ENCODE data around the gene FAM221B. TPM values are rescaled to one million over a fixed set of nuclear protein-coding genes. Genes with fewer than 3 reads are reported as not detected.

The FAM221B gene
- total and polyA plus RNA-seq, 2 of the 4 experiments (the other 2 are of a cell fraction), result not detected

GRCh38 chr9:35790025-35790384, 38.5 kb downstream of the FAM221B start:
- no peak overlapping the region for H3K14ac ChIP-seq (replicated peaks; ENCODE audit: low read depth, low read length)
- no peak overlapping the region for H3K4me3 ChIP-seq (ENCODE audit: insufficient read depth, low read depth, low read length)
- H3K4me2 ChIP-seq (ENCODE audit: low read depth, low read length), result no peak overlapping the region
- H4K8ac ChIP-seq (ENCODE audit: low read depth in 2 of 2, low read length in 2 of 2), result no peak overlapping the region
- POLR2A ChIA-PET (ENCODE audit: unreplicated experiment), result interaction anchor here (0.8 kb wide), 1 partner anchor 92 kb away, joined by 3 read pairs; no protein-coding TSS in a partner anchor
- CTCF ChIA-PET, result interaction anchor here (0.6 to 2.1 kb wide), 23 partner anchors 13 to 240 kb away, joined by 3 to 25 read pairs (median 3); partner anchors contain the start of genes OR13J1 and SPAG8
- no peaks in the 10 kb centered on the region for H3K36me3 ChIP-seq (ENCODE audit: control insufficient read depth, insufficient read depth, low read length)
- no peak overlapping the region for H2BK5ac ChIP-seq (ENCODE audit: low read depth, low read length, poor library complexity, severe bottlenecking)
- no peak for ATAC-seq (ENCODE audit: low read depth)
- no CpG with 5 or more reads among the region's 4 CpGs for WGBS, 2 experiments (ENCODE audit: extremely low coverage in 2 of 2, insufficient read length in 1 of 2)
- intact Hi-C loops (cut with micrococcal nuclease) (loop anchor here (1.0 to 2.0 kb wide), 5 partner anchors 23 to 155 kb away; partner anchors contain the start of gene SPAG8), in situ Hi-C loops (cut with MboI; ENCODE audit: low sequenced_read_pairs) (no loop called here), dilution Hi-C loops (cut with HindIII; ENCODE audit: low sequenced_read_pairs, unreplicated experiment) (no loop called here)
- no peak overlapping the region for H3K4ac ChIP-seq (ENCODE audit: low read depth, low read length)
- no TSS peak for BruUV-seq (replicated peaks)
- H2BK120ac ChIP-seq (ENCODE audit: low read depth, low read length), result no peak overlapping the region
- no peak overlapping the region for H4K91ac ChIP-seq (ENCODE audit: insufficient read depth, low read depth, low read length)
- DNase-seq, result no peak
- H3K9me3 ChIP-seq (ENCODE audit: control insufficient read depth, insufficient read depth, low read length), result no peaks in the 10 kb centered on the region
- H3K56ac ChIP-seq (ENCODE audit: extremely low read depth, insufficient read depth, low read length), result no peak overlapping the region
- peaks cover 21 to 34% of the 10 kb centered on the region in 2 experiments for H3K79me1 ChIP-seq (ENCODE audit: low read depth in 1 of 2, low read length in 2 of 2)
- H3K27ac ChIP-seq (ENCODE audit: insufficient read depth, low read length), result no peak overlapping the region
- no peak overlapping the region for H2BK15ac ChIP-seq (ENCODE audit: low read depth, low read length)
- H3K4me1 ChIP-seq (ENCODE audit: control insufficient read depth, insufficient read depth, low read length), result peaks cover 27% of the 10 kb centered on the region
- no peak overlapping the region for H3K18ac ChIP-seq (ENCODE audit: low read depth, low read length)
- H3K9me1 ChIP-seq (ENCODE audit: insufficient read depth, low read length), result peaks cover 24% of the 10 kb centered on the region
- no peak overlapping the region for H2AK9ac ChIP-seq (replicated peaks; ENCODE audit: low read depth, low read length, poor library complexity)
- peaks cover 10% of the 10 kb centered on the region for H3K27me3 ChIP-seq (ENCODE audit: control insufficient read depth, insufficient read depth, low read length)
- no peak overlapping the region for H4K5ac ChIP-seq (ENCODE audit: low read depth, low read length)
- H3K9ac ChIP-seq (ENCODE audit: low read depth, low read length), result no peak overlapping the region
- no peak overlapping the region for H2BK20ac ChIP-seq (ENCODE audit: low read depth, low read length)
- H2AFZ ChIP-seq (replicated peaks; ENCODE audit: low read length, poor library complexity), result peak overlapping the region; percentile 93
- no peaks in the 10 kb centered on the region for H4K20me1 ChIP-seq (ENCODE audit: insufficient read depth, low read length)
- TF ChIP-seq MAFK (IDR thresholded peaks at IDR 0.05; ENCODE audit: low read depth, low read length) (no peak), MAZ (IDR thresholded peaks at IDR 0.05; ENCODE audit: borderline replicate concordance, low read depth, low read length) (no peak), RAD21 (IDR thresholded peaks at IDR 0.05; ENCODE audit: low read length) (no peak), USF2 (IDR thresholded peaks at IDR 0.05; ENCODE audit: low read depth, low read length) (no peak), FOS (IDR thresholded peaks at IDR 0.05; ENCODE audit: low read depth, low read length) (no peak), POLR2A (IDR thresholded peaks at IDR 0.05; ENCODE audit: low read depth, low read length) (no peak), RCOR1 (IDR thresholded peaks at IDR 0.05; ENCODE audit: insufficient replicate concordance, low read length) (no peak), RFX5 (IDR thresholded peaks at IDR 0.05; ENCODE audit: low read depth, low read length) (no peak), MXI1 (IDR thresholded peaks at IDR 0.05; ENCODE audit: borderline replicate concordance, low read depth, low read length) (no peak), CHD1 (IDR thresholded peaks at IDR 0.05; ENCODE audit: low read depth, low read length) (no peak), SMC3 (IDR thresholded peaks at IDR 0.05; ENCODE audit: low read depth, low read length) (no peak), NFE2L2 (IDR thresholded peaks at IDR 0.05; ENCODE audit: low read depth, low read length) (no peak), BHLHE40 (IDR thresholded peaks at IDR 0.05; ENCODE audit: low read depth, low read length) (no peak), CTCF (conservative IDR thresholded peaks at IDR 0.05; ENCODE audit: low read depth, low read length) (no peak), CEBPB (IDR thresholded peaks at IDR 0.05; ENCODE audit: low read depth, low read length) (no peak), ELK1 (IDR thresholded peaks at IDR 0.05; ENCODE audit: borderline replicate concordance, low read depth, low read length) (no peak)
- no peak overlapping the region for H3K23ac ChIP-seq (ENCODE audit: low read depth, low read length)
- H2AK5ac ChIP-seq (ENCODE audit: low read depth, low read length), result no peak overlapping the region
